HG03025 (cell line): ENCODE measurements around the gene TENT4B.
"Not testable (repeated sequence)": the region's sequence is repeated elsewhere in the genome, so short reads cannot be mapped to it uniquely, and the experiment has no call there.

Experiments used
- ATAC-seq: cut with Tn5 transposase; IDR thresholded peaks from one replicate; pipeline ENCODE4 v1.9.1; 2021; ENCODE audit warnings: mild to moderate bottlenecking, moderate library complexity; ENCODE audit not compliant: unreplicated experiment, low FRiP score

TENT4B gene

DNA sequence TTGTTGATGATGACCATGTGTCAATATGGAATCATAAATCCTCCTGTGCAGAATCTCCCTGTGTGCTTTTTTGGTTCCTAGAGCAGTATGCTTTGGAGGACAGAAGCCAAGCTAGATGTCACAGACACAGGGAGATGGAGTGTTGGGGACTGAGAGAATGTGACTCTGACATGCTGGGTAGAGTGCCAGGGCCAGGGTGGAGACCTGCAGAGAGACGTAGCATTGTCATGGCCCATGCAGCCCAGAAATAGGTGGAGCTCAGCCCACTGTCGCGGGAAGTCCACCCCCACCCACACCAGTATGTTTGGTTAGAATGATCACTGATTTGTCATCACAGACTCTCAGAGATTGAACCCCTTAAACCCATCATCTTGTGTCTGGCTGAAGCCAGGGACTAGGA, 74.0 kb downstream of the TENT4B start:
- no peak for ATAC-seq

DNA sequence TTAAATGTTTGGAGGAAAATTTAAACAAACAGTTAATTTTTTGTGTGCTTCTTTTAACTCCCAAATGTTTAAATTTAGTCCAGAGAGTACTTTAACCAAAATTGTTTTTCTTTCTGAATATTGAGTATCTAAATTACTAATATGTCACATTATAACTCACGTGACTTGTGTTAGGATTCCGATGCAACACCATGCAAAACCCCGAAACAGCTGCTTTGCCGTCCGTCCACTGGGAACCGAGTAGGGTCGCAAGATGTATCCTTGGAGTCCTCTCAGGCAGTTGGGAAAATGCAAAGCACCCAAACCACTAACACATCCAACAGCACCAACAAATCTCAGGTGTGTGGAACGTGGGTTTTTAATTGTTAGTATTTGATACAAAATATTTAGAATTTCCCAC, 74.6 kb downstream of the TENT4B start:
- ATAC-seq, result no peak

DNA sequence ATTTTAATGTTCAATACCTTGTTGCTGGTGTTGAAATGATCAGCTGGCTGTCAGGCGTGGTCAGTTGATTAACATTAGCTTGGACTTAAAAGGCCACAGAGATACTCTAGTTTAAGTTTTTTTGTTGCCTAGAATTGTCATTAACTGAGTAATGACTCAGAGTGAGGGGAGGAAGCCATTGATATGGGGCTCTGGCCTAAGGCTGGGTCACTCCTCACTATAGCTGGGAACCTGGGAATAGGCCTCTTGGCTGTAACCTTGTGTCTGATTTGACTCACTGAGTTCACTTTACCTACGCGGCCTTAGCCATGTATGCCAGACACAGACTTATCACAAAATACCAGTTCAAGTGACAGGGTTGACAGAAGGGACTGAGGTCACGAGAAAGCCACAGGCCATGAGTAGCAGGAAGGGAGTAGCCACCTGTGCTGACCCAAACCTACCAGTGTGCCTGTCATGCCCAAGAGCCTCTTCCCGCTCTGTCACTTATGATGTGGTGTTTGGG, 75.3 kb downstream of the TENT4B start:
- ATAC-seq, result no peak

DNA sequence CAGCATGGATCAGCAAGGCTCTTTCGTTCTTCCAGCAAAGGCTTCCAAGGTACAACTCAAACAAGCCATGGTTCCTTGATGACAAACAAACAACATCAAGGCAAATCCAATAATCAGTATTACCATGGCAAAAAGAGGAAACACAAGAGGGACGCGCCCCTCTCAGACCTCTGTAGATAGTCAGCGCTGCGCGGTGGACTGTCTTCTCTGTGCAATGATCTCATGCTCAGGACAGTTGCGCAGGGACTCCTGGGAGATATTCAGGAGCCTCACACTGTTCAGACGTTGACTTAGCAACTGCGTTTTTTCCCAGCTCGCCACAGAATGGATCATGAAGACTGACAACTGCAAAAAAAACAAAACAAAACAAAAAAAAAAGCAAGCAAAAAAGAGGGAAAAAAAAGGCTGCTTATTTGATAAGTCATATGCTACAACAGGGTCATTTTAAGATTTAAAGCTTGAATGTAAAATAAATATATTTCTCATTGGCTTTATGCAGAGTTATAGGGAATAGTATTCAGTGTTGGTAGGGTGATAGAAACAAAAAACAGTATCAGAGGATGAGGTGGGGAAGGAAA, 76.1 kb downstream of the TENT4B start:
- no peak for ATAC-seq

DNA sequence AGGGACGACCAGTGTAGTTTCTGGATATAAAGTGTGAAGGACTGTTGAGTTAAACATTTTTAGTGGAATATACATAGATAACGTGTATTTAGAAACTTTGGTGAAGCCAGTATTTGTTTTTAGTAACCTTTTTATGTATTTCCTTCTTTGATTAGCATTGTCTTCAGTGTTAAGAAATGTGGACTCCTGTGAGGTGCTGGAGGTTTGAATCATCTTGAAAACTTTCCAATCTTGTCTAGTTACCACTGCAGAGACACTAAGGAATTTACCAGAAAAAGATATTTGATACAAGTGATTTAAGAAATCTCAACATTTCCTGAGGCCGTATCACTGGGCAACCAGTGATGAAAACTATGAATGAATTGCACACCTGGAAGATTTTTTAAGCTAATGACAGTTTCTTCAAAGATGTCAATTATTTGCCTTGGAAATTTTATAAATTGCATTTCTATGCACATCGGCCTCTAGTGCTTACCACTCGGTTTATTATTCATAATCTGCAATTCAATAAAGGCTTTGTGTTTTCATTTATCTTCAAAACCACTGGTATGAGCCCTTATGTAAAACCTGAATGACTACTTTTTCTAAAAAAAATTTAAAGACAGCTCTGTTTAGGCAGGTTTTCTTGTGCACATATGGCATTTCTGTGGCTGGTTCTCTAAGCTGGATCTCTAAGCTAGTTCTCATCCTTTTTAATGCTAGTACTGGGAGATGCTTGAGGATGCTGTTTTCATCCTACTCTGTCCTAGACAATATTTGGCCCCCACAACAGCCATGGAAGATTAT, 81.9 kb downstream of the TENT4B start:
- ATAC-seq, result no peak

DNA sequence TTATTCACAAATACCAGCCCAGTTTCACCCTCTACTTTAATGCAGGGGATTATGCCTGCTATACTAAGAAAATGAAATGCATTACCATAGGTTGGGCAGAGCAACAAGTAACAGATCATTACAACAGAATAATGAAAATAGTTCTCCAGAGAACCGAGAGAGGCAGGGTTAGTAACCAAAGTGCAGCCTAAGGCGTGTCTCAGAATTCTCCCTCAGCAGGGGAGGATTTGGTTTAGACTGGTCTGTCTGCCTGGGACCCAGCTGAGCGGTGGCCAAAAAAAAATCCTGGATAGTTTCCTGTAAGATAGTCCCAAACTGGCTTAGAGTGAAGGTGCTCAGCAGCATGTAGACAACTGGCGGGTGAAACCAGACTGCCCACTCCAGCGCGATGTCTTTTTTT, 82.5 kb downstream of the TENT4B start:
- no peak for ATAC-seq

DNA sequence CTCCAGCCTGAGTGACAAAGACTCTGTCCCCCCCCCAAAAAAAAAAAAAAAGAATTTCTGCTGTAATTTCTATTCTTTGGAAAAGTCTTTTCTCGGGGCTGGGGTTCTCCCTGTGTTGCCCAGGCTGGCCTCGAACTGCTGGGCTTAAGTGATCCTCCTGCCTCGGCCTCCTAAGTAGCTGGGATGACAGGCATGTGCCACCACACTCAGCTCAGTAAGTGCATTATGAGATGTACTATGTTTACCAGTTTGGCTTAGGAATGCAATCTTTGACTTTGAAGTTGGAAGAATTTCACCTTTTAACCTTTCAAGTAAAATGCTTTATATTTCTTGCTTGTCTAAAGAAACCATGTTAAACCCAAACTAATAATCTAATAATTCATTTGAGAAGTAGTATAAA, 85.2 kb downstream of the TENT4B start:
- no peak for ATAC-seq

DNA sequence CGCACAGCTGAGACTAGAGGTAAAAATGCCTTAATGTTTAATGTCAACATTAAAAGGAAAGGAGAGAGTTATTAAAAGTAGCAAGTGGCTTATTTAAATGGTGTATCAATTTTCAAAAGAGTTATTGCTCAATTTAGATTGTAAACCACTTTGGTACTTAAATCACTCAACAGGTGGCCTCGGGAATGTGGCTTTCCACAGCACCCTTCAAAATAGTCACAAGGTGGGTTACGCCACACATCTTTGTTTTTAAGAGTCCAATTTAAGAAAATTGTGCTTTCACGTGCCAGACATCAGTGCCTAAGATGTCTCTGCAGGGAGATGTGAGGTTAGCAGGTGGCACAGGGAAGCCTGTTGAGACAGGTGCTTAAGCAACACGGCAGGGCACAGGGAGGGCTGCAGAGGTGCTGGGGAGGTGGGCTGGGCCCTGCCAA, 85.8 kb downstream of the TENT4B start:
- ATAC-seq, result no peak

DNA sequence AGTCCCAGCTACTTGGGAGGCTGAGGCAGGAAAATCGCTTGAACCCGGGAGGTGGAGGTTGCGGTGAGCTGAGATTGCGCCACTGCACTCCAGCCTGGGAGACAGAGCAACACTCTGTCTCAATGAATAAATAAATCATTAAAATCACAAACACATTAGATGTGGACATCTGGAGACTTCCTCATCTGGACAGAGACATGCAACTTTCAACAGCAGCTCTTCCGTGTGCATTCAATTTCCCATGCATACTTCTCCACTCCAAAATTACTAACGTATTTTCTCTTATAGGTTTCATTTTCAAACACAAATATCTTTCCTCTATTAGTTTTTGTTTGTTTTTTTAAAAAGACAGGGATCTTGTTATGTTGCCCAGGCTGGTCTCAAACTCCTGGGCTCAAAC, 89.9 kb downstream of the TENT4B start:
- not testable (repeated sequence) for ATAC-seq

DNA sequence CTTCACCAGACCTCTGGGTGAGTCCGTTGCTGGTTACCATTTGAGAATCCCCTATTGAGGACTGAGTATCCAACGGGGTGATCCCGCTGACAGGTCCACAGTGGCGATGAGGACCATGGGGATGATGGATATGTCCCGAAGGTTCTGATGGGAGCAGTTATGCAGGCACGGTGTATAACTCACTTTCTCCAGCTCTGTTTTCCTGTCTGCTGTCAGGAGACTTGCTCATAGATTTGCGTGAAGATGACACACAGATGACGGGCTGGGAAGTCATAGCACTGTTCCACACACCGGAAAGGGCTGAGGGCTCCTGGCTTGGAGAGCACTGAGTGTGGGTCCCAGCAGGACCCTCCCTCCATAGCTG, 91.0 kb downstream of the TENT4B start:
- no peak for ATAC-seq

DNA sequence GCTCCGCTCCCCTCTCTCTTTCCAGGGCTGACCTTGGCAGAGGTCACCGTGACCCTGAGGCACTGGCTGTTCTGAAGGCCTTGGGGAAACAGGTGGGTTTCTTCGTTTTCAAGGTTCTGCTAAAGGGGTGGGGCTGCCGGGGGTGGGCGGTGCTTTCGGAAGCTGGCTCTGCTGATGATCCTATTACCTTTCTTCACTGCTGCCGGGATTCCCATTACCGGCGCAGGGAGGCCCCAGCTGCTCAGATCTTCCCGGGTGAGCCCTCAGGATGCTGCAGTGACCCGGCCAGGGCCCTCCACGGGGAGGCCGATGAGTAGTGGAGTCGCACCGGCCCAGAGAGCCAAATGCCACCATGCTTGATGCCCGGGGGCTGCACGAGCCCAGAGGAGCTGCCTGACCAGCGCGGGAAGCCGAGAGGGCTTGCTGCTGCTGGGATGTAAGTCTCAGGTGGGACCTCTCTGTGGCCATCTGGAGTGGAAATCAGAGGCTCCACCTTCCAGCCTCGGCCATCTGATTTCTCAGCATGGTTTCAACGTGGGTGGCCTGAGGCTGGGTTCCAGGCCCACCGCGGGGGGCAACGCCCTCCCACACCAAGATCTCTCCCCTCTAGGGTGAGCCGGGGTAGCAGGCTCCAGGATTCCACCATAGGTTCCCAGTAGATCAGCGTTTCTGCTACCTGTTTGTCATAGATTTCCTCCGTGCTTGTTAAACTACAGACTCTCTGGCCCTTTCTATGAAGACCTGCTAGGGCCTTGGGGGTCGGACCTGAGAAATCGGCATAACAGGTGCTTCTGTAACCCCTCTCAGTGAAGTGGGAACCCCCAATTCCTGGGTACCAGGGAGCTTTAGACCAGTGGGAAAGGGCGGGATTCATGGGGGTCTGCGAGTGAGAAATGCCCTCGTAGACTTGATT, 91.7 kb downstream of the TENT4B start:
- ATAC-seq, result no peak

DNA sequence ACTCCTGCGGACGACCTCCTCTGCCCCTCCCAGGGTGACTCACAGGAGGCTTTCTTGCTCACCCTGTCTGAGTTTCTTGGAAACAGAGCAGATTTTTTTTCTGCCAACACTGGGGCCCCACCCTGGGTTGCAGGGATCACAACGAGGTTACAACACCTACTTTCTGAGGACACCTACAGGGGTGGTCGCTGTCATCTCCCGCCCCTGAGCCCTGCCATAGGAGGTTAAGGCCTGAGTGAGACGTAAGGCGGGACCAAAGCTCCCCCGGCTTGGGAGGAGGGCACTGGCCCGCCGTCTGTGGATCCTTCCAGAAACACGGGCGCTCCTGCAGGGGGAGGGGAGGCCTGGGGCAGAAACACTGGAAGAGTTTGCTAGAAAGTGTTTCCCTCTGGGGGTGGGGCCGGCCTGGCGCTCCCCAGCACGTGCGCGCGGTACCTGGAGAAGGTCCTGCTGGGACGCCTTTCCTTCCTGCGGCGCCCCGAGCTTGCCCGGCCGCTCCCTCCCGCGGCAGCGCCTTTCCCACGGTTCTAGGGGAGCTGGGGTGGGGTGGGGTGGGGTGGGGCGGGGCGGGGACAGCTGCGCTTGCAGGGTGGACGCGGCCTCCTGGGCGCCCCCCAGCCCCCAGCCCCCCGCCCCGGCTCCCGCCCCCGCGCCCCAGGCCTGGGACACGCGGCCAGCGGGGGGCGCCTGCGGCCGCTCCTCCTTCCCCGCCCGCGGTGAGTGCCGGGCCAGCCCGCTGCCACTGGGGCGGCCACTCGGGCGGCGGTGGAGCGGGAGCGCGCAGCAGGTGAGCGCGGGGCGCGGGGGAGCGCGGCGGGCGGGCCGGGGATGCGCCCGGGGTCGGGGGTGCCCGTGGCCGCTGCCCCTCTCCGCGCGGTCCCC, 92.6 kb downstream of the TENT4B start:
- ATAC-seq, result peak; percentile 63

DNA sequence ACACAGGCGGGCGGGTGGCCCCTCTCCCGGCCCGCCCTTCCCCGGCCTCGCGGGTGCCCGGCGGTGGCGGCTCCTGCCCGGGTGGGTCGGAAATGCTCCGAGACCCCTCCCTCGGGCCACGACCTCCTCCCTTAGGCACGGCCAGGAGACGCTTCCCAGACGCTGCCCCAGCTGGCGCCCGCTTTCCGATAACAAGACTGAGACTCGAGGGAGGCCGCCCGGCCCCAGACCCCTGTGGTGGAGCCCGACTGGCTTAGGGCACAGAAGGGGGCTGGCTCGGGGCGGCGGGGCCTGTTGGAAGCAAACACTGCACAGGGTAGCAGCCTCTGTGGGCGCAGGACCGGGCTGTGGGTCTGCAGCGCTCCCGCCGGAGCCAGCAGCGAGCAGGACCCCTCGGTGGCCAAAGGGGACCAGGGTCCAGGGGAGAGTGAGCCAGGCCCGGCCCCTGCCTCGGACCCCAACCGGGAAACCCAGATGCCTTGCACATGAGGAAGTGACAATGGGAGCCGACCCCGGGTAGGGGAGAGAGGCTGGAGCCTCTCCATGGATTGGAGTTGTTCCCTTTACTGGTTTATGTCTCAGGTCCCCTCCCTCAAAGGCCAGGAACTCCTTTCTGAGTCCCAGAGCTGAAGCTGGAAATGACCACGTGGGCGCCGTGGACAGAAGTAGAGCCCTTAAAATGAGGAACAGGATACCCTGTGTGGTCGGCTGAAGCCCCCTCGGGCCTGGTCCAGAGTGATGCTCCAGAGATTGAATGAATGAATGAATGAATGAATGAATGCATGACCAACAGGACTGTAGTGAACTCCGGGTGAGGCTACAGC, 93.4 kb downstream of the TENT4B start:
- ATAC-seq, result no peak

DNA sequence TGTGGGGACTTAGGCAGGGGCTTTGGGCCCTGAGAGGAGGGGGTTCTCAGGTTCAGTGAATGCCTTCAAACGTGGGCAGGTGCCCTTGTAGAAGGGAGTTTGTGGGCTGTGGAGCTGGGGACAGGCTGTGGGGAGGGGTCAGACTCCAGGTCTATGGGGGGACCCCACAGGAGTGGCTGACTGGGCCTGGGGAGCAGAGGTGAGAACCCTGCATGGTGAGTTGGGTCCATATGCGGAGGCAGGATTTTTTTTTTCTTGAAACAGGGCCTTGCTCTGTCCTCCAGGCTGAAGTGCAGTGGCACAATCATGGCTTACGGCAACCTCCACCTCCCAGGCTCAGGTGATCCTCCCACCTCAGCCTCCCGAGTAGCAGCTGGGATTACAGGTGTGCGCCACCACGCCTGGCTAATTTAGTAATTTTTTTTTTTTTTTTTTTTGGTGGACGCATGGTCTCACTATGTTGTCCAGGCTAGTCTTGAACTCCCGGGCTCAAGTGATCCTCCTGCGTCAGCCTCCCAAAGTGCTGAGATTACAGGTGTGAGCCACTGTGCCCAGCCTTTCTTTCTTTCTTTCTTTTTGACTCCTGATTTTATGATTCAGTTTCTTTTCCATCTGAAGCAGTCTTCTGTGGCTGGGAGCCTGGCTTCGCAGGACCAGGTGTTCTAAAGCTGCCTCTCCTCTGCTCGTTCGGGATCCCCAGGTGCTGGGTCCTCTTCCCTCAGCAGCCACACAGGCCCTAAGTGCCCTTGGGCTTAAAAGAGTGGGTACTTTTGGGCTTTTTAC, 94.2 kb downstream of the TENT4B start:
- ATAC-seq, result no peak

DNA sequence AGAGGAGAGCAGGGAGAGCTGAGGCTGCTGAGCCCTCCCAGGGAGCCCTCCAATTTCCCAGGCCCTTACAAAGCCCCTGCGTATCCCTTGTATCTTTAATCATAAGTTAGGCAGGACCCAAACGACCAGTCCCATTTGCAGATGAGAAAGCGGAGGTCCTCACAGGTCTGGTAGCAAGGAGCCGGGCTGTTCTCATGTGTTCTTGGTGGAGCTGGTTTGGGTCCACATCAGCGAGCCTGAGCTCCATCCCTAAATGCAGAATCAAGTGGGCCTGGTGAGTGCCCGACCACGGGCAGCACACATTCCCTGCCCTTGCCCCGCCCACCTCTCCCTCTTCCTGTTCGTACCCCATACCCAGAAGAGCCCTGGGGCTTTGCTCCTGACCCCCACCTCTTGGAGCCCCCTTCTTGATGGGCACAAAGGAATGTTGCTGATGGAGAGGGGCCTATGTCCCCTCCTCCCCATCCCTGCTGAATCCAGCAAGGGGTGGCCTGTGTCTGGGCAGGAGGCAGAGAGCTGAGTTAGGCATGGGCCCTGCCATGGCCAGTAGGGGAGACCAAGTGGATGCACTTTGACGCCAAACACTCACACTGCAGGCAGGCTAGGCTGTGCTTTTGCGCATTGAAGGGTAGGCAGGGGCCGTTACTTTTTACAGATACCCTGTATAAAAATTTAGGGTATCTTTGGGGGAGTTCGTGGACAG, 95.0 kb downstream of the TENT4B start:
- ATAC-seq, result no peak

DNA sequence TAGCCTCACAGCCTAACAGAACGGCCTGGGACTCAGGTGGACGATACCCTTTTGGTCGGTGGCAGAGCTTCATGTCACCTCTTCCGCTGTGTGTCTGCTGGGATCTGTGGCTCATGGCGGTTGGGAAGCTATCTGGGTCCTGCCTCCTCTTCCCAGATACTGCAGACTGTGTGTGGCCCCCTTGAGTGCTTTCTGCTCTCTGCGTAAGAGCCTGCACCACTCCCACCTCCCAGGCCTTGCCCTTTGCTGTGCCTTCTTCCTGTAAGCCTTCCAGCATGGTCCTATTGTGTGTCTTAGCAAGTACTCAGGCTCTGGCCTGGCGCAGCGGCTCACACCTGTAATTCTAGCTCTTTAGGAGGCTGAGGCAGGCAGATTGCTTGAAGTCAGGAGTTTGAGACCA, 95.7 kb downstream of the TENT4B start:
- ATAC-seq, result no peak

DNA sequence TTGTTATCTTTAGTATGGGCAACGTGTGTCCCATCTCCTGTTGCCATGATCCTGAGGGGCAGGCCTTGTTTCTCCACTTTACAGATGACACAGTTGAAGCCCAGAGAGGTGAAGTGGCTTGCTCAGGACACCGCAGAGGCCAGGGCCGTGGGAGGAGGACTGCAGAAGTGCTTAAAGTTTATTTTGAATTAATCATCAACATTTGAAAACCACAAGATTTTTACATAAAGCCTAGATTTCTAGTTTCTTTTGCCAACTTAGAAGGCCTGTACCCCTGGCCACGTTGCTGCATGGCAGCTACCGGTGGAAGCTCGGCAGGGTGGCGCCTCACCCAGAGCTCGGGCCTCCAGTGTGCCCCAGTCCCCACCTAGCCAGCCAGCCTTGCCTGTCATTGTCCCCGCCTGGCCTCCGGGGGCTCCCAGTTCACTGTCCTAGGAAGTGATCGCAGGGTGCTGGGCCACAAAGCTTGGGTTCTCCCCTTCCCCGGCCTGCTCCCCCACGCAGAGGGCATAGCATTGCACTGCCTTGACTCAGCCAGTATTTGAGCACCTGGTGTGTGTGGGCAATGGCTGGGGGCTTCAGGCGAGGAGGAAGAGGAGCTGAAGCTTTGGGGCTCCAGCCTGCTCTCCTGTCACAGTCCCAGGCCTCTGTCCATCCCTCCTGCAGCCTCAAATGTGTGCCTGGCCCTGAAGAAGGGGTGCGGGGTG, 98.4 kb downstream of the TENT4B start:
- no peak for ATAC-seq
